T47D (cell line): ENCODE measurements around the gene SLC6A17.

Source experiments
- DNase-seq, 2 experiments: peaks; one replicate each; pipeline versions ENCODE4 v3.0.0 to v3.0.0-alpha.2; 2011 to 2012; ENCODE audit warnings: low read depth in 1 of 2, low spot score in 1 of 2
- JUND ChIP-seq: IDR thresholded peaks from 2 replicates; pipeline ENCODE4 v1.6.1; 2012; ENCODE audit warnings: low read depth
- in situ Hi-C: cut with HindIII; loops from 2 replicates; pipeline ENCODE4 v1.10.0; 2016; ENCODE audit warnings: low sequenced_read_pairs, low pct_unique_long_range_greater_than_20kb

SLC6A17 gene

GRCh38 chr1:110120960-110121561 lies 29.2 kb upstream of the SLC6A17 start:
- no peak for DNase-seq
- no peak for TF ChIP-seq JUND
- in situ Hi-C loops, result no loop called here

- in situ Hi-C loops, result no loop called here
- DNase-seq, result no peak
- no peak for TF ChIP-seq JUND
These were observed 27.1 kb upstream of the SLC6A17 start for GRCh38 chr1:110123224-110123623.

GRCh38 chr1:110125810-110126209 lies 24.5 kb upstream of the SLC6A17 start:
- DNase-seq, result no peak
- TF ChIP-seq JUND, result no peak
- in situ Hi-C loops, result no loop called here

- TF ChIP-seq JUND, result no peak
- no peak for DNase-seq
- in situ Hi-C loops, result no loop called here
These were observed 20.1 kb upstream of the SLC6A17 start for GRCh38 chr1:110130113-110130591.

- in situ Hi-C loops, result no loop called here
- no peak for TF ChIP-seq JUND
- DNase-seq, result no peak
These were observed 19.3 kb upstream of the SLC6A17 start for GRCh38 chr1:110130989-110131388.

- in situ Hi-C loops, result no loop called here
- no peak for DNase-seq
These were observed 17.6 kb upstream of the SLC6A17 start for GRCh38 chr1:110132682-110133081.

GRCh38 chr1:110133436-110133835 lies 16.9 kb upstream of the SLC6A17 start:
- TF ChIP-seq JUND, result no peak
- DNase-seq, result no peak
- in situ Hi-C loops, result no loop called here

More at GRCh38 chr1:110132682-110133081, 17.6 kb upstream of the SLC6A17 start:
- no peak for TF ChIP-seq JUND

- peak; percentile 43 to 50 for DNase-seq
- no peak for TF ChIP-seq JUND
- in situ Hi-C loops, result no loop called here
These were observed 16.2 kb upstream of the SLC6A17 start for GRCh38 chr1:110134050-110134595.

GRCh38 chr1:110135246-110135645 lies 15.0 kb upstream of the SLC6A17 start:
- no peak for DNase-seq
- in situ Hi-C loops, result no loop called here
- no peak for TF ChIP-seq JUND

GRCh38 chr1:110135666-110136065 lies 14.6 kb upstream of the SLC6A17 start:
- in situ Hi-C loops, result no loop called here
- DNase-seq, result no peak
- no peak for TF ChIP-seq JUND

- in situ Hi-C loops, result no loop called here
- DNase-seq, result peak in 1 of 2 experiments; percentile 51
These were observed 13.4 kb upstream of the SLC6A17 start for GRCh38 chr1:110136911-110137310.

GRCh38 chr1:110138956-110139355 lies 11.3 kb upstream of the SLC6A17 start:
- in situ Hi-C loops, result no loop called here
- no peak for DNase-seq
- no peak for TF ChIP-seq JUND

More at GRCh38 chr1:110136911-110137310, 13.4 kb upstream of the SLC6A17 start:
- TF ChIP-seq JUND, result no peak

GRCh38 chr1:110144366-110144765 lies 5.9 kb upstream of the SLC6A17 start:
- DNase-seq, result no peak
- no peak for TF ChIP-seq JUND
- in situ Hi-C loops, result no loop called here

- in situ Hi-C loops, result no loop called here
These were observed 1.3 kb upstream of the SLC6A17 start for GRCh38 chr1:110148961-110149360.

More at GRCh38 chr1:110148961-110149360, 1.3 kb upstream of the SLC6A17 start:
- peak in 1 of 2 experiments; percentile 23 for DNase-seq
- TF ChIP-seq JUND, result no peak
